Measurements from ENCODE around the gene ELOVL5.

The ELOVL5 gene

DNA sequence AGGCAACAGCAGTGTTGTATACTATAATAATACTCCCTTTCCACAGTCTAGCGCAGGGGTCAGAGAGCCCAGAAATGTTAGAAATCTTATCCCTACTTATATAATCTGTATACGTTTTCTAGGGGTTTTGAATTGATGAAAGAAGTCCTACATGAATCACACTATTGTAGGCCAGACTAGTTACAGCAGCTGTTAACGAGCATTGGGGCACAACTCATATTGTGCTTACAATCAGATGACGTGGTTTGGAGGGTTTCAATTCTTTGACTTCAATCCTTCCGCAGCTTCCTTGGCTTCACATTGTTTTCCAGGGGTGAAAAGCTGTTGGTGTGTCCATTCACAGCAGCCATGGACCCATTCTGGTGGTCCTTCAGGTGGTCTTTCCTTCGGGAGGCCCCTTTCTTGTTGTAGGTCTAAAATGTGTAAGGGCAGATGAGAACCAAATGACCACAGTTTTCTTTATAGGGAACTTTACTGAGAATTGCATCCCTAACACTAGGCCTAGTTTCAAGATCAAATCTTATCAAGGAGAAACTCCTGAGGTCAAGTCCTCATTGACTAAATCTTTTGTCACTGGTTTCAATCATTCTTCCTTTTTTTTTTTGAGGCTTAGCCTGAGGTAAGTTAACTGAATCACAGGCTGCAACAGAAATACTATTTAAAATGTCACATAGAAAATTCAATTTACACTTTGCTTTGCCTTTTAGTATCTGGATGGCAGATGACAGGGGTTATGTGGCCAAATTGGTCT lies 79.7 kb downstream of the ELOVL5 start:
- no peak for DNase-seq

DNA sequence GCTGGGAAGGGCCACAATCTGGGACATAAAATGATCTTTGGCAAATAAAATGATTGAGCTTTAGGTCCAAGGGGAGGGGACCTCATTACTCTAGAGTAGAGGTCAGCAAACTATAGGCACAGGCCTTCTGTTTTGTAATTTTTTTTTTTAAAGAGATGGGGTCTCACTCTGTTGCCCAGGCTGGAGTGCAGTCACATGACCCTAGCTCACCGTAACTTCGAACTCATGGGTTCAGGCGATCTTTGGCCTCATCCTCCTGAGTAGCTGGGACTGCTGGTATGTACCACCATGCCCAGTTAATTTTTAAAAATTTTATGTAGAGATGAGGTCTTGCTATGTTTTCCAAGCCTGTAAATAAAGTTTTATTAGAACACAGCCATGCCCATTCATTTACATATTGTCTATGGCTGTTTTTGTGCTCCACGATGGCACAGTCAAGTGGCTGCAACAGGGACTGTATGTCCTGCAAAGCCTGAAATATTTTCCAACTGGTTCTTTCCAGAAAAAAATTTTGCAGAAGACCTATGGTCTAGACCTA lies 82.1 kb downstream of the ELOVL5 start:
- no peak for DNase-seq

DNA sequence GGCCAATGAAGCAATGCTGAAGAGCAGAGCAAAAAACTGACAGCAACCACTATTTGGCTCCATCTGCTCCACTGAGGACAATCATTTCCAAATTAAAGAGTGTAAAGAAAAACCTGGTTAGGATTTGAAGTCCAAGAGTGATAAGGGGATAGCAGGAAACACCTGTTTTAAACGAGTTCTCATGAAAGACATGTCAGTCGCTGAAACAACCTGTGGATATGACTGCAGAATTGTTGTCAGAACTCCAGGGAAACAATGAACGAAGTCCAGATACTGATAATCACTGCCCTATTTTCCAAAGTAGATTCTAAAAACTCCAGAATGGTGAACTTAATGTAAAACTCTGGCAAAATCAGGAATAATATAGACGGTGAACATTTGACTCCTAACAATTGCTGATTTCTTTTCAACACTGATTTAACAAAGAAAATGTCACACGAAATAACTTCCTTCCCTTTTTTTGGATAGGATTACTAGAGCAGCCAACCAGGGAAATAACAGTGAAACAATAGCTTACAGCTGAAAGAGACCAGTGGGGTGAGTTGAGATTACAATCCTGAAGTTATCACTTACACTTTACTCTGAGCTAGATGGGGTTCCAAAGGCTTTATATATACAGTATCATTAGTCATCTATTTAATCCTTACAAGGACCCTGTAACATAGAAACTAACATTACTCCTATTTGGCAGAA lies 83.7 kb downstream of the ELOVL5 start:
- DNase-seq: no peak

DNA sequence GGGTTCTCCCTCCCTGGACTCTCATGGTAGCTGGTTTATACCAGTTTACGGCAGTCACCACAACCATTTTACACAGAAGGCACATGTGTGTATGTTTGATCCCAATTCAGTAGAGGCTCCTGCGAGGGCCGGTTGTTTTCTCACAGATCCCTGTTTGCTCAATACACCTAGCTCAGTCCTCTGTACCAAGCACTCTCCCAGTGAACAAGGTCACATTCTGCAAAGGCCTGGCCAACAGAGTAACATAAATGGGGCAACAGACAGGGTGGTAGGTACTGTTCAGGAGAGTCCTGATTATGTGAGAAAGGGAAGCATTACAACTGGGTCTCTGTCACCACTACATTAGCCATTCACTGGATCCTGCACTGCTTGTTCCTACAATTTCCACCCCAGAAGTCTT lies 84.4 kb downstream of the ELOVL5 start:
- DNase-seq: no peak

DNA sequence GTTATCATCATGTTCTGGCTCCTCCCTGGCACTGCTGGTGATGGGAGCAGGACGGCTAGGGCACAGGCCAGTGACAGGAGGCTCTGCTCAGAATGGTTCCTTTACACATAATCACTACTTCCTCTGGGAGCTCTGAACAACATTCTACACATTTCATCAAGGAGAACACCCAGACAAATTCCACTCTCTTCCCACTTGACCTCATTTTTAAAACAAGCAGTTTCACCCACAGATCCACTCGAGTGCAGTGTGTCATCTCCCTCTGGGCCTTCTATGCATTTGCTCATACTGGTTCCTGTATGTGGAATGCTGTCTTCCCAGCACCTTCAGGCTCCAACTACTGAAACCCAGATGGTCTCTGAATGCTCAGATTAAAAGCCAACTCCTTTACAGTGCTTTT lies 84.8 kb downstream of the ELOVL5 start:
- no peak for DNase-seq

DNA sequence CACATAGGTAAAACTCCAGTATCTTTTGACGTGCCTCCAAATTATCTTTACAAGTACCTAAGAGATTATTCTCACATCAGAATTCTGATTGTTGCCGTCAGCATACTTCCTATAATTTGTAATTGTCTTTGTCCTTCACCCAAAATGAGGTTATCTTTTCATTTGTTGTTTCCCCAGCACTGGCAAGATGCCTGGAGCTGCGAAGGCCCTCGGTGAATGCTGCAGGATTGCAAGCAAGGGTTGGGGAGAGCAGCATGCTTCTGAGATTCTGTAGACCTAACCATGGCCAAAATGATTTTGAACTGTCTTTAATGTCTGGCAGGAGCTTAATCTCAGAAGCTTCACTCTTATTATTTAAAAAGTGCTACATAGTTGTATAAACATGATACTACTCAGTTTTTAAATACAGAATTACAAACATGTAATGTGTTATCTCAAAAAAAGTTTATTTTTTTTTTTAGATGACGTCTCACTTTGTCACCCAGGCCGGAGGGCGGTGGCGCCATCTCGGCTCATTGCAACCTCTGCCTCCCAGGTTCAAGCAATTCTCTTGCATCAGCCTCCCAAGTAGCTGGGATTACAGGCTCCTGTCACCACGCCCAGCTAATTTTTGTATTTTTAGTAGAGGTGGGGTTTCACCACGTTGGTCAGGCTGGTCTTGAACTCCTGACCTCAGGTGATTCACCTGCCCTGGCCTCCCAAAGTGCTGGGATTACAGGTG lies 88.7 kb downstream of the ELOVL5 start:
- DNase-seq: no peak

DNA sequence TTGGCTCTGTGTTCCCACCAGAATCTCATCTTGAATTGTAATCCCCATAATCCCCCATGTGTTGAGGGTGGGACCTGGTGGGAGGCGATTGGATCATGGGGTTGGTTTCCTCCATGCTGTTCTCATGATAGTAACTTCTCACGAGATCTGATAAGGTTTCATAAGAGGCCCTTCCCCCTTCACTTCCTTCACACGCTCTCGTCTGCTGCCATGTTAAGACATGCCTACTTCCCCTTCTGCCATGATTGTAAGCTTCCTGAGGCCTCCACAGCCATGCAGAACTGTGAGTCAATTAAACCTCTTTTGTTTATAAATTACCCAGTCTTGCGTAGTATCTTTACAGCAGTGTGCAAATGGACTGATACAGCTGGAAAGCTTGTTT lies 90.0 kb downstream of the ELOVL5 start:
- no peak for DNase-seq

DNA sequence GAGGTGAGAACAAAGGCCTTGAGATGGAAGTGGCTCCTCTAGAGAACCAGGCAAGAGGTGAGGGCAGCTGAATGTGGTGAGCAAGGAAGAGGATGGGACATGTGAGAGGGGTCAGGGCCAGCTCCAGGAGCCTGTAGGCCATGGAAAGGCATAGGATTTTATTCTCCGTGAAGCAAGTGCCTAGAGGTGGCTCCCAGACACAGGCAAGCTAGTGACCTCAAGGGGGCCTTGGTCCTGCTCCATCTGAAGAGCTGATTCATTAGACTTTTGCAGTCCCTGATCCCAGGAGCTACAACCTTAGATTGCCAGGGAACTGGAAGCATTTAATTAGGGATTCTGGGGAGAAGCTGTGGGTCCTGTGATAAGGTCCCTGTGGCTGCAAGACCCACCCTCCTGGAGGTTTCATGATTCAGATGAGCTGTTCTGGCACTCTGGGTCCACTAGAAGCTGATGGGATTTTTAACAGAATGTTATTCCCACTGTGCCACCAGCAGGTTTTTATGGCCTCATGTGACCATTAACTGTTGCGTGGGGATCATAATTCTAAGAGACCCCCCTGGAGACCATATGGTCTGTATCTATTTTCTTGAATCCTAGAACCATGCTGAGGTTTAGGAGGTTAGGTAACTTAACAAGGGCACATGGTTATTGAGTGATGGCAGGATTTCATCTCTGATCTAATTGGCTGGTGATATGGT lies 90.5 kb downstream of the ELOVL5 start:
- DNase-seq: no peak

DNA sequence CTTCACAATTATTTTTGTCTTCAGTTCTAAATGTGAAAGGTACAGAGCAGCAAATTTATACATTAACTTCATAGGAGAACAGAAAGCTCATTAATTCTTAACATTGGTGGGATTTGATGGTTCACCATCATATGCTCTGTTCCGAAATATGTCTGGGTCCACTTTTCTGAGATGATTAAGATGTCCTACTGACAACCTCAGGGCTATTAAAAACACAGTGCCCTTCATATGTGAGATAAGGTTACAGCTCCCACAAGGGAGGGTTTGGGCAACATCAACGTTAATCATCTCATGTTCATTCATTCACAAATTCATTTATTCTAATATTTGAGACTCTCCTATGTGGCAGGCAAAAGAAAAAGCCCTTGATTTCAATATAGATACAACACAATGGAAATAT lies 91.2 kb downstream of the ELOVL5 start:
- DNase-seq: no peak

DNA sequence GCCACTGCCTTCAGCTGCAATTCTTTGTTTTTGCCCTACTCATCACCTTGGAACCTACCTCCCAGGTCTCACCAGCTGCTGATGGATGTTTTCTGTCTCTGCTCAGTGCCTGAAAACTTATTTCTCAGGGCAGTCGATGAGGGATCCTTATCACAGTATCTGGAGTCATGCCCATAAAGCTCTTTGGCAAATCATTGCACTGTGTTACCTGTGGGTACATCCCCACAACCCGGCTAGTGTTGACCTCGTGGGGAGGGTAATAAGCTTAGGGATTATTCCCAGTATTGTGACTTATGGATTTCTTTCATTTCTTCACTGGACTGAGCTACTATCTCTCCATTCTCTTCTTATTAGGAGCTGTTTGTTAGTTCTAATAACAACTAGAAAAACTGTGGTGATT lies 91.7 kb downstream of the ELOVL5 start:
- DNase-seq: no peak

DNA sequence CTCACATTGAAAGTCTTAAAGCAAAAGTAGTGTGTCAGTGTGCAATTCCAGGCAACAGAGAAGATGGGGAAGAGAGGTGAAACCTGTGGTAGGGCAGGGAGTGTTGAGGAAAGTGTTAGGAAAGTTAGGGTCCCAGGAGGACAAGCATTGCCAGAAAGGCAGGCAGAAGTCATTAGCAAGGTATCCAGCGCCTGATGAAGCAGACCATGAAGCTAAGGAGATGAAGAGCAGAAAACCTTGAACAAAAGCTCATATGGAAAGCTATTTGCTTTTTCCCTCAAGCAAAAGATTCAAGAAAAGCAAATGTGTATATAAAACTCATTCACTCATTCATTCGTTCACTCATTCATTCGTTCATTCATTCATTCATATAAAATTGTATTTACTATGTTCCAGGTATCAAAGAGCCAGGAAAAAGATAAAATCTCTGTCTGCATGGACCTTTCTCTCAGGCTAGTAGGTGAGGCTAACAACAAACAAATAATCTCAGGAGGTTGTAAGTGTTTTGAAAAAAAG lies 96.5 kb downstream of the ELOVL5 start:
- DNase-seq: no peak

DNA sequence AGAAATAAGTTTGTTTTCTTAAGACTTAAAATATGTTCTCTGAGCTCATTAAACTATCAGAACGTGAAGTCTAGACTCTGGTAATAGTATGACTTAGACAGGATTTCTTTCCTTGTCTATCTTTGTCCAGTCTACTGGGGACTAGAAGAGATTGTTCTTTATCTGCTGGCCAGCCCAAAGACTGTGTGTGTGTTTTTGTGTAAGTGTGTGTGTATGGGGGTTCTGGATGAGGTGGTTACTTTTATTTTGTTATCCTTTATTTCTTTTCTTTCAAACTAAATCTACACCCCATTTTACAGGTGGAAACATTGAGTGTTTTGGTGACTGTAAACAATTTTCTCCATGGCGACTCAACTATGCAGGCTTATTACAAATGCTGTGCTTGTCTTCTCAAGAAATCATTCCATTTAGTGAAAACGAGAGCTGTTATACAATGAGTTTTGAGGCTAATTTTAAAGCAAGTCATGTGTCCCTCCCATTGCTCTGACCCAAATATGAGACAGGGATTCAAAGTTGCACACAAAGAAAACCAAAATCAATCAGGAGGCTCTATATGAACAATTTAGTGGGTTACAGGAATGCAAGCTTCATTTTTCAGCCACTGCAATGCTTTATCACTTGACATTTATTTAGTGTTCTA lies 97.6 kb downstream of the ELOVL5 start:
- DNase-seq: no peak

DNA sequence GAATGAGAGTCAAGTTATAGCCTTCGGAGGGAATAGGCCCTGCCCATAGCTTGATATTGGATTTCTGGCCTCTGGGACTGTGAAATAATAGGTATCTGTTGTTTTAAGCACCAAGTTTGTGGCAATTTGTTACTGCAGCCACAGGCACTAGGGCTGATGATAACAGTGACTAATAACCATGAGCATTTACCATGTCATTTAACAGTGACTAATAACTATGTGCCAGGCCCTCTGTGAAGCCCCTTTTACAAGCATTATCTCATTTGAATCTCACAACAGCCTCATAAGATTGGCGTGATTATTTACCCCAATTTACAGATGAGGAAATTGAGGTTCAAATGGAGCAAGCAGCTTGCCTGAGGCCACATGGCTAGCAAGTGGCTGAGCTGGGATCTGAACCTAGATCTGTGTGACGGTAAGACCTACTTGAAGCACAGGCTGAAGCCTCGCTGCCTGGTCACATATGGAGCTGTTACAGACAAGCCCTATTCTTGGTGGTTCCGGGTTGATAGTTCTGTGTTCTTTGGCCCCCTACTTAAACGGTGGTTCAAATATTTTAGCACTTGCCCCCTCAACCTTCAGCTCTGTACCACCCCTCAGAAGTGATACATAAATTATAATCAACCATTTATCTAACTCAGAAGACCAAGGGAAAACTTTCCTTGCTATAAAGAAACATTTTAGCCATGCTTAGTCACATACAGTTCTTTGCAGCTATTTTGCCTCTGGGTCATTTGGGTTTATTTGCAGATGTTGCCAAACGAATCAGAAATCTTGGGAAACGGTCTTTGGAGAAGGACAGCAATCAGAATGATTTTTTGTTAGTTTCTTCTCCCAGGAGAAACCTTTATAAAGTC lies 98.3 kb downstream of the ELOVL5 start:
- DNase-seq: no peak

DNA sequence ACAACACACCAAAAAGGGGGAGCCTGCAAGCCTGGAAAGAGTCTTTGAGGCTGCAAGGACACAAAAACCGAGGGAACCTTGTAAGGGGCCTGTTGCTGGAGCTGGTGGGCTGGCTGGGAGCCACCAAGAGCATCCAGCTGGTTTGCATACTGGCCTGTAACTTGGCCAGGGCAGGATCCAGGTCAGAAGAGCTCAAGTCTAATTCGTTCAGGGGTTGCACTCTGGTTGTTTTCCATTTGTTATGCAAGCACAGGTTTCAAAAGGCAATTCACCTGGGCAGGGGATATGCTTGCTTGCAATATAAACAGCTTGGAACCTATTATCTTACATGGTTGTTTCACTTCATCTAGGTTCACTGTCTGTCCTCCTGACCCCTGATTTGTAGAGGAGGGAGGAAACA lies 101.8 kb downstream of the ELOVL5 start:
- DNase-seq: no peak

DNA sequence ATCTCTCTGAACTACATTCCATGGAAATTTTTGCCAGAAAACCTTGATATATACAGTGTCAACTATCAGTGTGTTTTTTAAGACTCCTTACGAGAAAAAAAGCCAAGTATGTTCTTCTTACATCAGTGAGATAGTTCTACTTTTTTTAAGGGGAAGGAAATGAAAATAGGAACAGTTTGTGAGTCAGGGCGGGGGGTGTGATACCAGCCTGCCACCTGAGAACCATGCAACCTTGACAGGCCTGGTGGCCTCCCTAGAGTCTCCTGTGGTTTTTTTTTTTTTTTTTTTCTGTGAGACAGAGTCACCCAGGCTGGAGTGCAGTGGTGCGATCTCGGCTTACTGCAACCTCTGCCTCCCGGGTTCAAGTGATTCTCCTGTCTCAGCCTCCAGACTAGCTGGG lies 103.8 kb downstream of the ELOVL5 start:
- no peak for DNase-seq

DNA sequence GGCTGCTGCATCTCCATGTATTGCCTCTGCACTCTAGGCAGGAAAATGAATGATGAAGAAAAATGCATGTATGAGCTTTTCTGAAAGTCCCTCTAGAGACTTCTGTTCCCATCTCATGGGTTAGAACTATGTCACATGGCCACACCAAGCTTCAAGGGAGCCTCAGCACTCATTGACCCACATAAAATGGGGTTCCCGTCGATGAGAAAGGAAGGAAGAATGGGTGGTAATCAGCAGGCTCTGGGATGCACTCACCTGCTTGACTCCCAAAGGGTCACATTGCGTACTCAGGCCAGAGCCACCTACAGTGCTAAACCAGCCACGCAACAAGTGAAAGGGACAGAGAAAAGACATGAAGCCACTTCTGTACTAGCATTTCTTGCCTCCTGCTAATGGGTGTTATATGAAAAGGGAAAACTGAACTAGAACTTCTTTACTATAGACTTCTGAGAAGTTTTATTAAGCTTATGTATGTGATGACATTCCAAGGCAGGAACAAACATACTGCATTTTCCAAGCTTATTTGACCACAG lies 104.3 kb downstream of the ELOVL5 start:
- no peak for DNase-seq

DNA sequence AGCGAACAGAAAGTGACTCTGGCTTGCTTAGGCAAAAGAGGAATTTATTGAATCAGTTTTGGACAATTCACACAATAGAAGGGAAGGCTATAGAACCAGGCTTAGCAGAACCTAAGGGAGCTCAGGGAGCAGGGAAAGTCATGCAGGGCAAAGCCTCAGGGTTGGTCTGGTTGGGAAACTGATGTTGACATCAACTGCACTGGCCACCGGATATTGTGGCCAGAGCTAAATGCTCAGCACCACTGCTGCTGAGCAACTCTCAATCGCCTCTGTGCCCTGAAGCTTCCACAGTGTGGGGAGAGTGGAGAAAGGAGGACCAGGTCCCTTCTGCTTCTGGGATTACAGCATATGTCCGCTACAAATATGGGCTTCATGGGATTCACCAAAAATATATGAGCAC lies 106.8 kb downstream of the ELOVL5 start:
- no peak for DNase-seq

DNA sequence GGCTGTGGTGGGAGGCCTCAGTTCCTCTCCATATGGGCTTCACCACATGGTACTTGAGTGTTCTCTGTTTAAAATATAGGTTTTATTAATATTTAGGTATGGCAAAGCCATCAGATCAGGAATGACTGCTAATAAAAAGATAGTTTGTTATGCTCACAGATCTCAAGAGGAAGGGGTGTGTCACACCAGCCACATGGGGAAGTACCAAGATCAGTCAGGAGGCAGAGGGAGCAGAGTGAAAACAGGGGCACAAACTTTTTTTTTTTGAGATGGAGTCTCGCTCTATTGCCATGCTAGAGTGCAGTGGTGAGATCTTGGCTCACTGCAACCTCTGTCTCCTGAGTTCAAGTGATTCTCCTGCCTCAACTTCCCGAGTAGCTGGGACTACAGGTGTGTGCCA lies 108.0 kb downstream of the ELOVL5 start:
- no peak for DNase-seq

DNA sequence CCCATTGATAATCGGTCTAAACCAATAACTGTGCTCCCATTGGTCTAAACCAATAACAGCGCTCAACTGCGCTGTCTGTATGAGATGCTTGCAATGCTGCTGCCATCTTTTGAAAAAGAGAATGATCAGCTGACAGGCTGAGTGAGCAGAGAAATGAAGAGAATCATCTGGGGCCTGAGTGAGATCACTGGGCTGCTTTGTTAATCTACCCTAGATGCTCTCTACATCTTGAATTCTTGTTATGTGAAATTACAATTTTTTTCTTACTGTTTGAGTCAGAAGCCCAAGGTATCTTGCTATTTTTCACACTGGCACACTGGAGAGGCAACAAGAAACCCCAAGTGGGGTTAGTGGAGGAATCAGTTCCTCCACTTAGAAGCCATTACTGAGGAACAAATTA lies 108.6 kb downstream of the ELOVL5 start:
- DNase-seq: no peak

DNA sequence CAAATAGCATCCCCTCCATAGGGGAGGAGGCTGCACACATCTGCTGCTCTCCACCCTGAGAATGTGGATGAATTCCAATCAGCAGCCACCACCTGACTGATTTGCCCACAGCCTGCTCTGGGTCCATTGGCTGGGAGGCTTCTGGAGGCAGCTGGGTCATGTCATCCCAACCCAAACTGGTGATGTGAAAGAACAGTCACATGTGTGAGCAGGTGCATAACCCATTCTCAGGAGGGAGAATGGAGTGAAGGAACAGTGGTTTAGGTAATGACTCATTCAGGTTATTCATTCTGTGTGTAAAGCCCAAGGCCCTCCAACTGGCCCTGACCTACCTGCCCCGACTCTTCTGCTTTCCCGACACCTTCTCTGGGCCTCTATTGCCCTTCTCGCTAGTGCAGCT lies 109.2 kb downstream of the ELOVL5 start:
- no peak for DNase-seq

DNA sequence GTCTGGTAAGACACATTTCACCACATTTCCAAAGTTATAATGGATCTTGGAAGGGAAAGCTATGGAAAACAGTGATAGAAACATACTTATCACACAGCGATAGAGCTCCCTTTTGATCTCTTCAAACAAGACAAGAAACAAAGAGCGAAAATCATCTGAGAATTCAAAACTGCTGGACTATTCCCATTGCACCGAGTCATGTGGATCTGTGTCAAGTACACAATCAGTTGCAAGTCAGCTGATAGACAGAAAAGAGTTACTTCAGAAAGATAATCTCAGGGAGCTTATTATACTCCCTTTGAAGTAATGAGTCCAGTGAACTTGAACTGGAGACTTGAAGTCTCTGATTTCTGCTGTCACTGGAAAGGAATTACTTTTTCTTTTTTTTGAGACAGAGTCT lies 110.4 kb downstream of the ELOVL5 start:
- no peak for DNase-seq
